ENCODE data around the gene IL25.

GRCh38 chr14:23418021-23418420 lies 45.4 kb downstream of the IL25 start:
- TF ChIP-seq CTCF (IDR thresholded peaks at IDR 0.05; ENCODE audit: low read length) (no peak), EZH2 (IDR thresholded peaks at IDR 0.05; ENCODE audit: borderline replicate concordance, low read length) (no peak)

Data from OCI-LY1 (cell line).